LNCaP clone FGC (cell line): ENCODE results near the gene MOGAT2.
"Not testable (repeated sequence)": the region's sequence is repeated elsewhere in the genome, so short reads cannot be mapped to it uniquely, and the experiment has no call there.

Experiments used
- DNase-seq: peaks from one replicate; pipeline ENCODE4 v3.0.0-alpha.2; 2011; ENCODE audit warnings: low read depth
- H3K4me3 ChIP-seq: 2 replicates; pipeline ENCODE4 v1.5.1; 2011; ENCODE audit warnings: mild to moderate bottlenecking, low read depth, low read length, control low read depth
- TF ChIP-seq, protein P1 (sequence below): IDR thresholded peaks from 2 replicates; pipeline ENCODE4 v1.5.1; 2012; ENCODE audit warnings: mild to moderate bottlenecking; ENCODE audit not compliant: control insufficient read depth, insufficient read depth; ENCODE audit errors: extremely low read depth

MOGAT2 gene

DNA sequence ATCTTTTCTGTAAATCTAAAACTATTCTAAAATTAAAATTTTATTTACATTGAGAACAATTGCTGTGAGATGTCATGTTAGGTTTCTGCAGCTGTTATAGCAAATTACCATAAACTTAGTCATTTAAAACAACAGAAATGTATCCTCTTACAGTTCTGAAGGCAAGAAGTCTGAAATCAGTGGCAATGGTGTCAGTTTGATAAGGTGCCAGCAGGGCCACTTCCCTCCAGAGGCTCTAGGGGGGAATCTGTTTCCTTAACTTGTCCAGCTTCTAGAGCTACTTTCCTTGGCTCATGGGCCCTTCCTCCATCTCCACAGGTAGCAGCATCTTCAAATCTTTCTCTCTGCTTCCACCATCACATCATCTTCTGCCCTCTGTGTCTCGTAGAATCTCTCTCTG is 23.0 kb downstream of the MOGAT2 start:
- TF ChIP-seq, protein P1, sequence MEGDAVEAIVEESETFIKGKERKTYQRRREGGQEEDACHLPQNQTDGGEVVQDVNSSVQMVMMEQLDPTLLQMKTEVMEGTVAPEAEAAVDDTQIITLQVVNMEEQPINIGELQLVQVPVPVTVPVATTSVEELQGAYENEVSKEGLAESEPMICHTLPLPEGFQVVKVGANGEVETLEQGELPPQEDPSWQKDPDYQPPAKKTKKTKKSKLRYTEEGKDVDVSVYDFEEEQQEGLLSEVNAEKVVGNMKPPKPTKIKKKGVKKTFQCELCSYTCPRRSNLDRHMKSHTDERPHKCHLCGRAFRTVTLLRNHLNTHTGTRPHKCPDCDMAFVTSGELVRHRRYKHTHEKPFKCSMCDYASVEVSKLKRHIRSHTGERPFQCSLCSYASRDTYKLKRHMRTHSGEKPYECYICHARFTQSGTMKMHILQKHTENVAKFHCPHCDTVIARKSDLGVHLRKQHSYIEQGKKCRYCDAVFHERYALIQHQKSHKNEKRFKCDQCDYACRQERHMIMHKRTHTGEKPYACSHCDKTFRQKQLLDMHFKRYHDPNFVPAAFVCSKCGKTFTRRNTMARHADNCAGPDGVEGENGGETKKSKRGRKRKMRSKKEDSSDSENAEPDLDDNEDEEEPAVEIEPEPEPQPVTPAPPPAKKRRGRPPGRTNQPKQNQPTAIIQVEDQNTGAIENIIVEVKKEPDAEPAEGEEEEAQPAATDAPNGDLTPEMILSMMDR = no peak
- no peak for DNase-seq
- no peak overlapping the region for H3K4me3 ChIP-seq

DNA sequence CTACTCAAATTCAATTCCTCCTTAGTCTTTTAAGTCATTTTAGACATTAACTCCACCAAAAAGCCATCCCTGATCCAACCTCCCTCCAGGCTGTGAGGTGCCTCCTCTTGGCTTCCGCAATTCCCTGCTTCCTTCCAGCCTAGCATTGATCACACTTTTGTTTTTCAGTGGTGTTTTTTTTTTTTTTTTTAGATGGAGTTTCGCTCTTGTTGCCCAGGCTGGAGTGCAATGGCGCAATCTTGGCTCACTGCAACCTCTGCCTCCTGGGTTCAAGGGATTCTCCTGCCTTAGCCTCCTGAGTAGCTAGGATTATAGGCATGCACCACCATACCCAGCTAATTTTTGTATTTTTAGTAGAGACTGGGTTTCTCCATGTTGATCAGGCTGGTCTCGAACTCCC is 25.5 kb downstream of the MOGAT2 start:
- H3K4me3 ChIP-seq, DNase-seq: not testable (repeated sequence)

- TF ChIP-seq, protein P1 = no peak
- no peak for DNase-seq
- H3K4me3 ChIP-seq = no peak overlapping the region
These were observed 26.3 kb downstream of the MOGAT2 start for GRCh38 chr11:75743711-75744563.

GRCh38 chr11:75745807-75746206 is 28.2 kb downstream of the MOGAT2 start:
- TF ChIP-seq, protein P1 = no peak
- DNase-seq = no peak

DNA sequence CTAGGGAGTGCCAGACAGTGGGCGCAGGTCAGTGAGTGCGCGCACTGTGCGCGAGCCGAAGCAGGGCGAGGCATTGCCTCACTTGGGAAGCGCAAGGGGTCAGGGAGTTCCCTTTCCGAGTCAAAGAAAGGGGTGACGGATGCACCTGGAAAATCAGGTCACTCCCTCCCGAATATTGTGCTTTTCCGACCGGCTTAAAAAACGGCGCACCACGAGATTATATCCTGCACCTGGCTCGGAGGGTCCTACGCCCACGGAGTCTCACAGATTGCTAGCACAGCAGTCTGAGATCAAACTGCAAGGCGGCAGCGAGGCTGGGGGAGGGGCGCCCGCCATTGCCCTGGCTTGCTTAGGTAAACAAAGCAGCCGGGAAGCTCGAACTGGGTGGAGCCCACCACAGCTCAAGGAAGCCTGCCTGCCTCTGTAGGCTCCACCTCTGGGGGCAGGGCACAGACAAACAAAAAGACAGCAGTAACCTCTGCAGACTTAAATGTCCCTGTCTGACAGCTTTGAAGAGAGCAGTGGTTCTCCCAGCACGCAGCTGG is 31.2 kb downstream of the MOGAT2 start:
- not testable (repeated sequence) for DNase-seq, H3K4me3 ChIP-seq

More at GRCh38 chr11:75745807-75746206, 28.2 kb downstream of the MOGAT2 start:
- no peak overlapping the region for H3K4me3 ChIP-seq

GRCh38 chr11:75754933-75755332 is 37.3 kb downstream of the MOGAT2 start:
- not testable (repeated sequence) for DNase-seq, H3K4me3 ChIP-seq

- H3K4me3 ChIP-seq = no peak overlapping the region
- TF ChIP-seq, protein P1 = no peak
- DNase-seq = no peak
These were observed 40.0 kb downstream of the MOGAT2 start for GRCh38 chr11:75757651-75758050.

DNA sequence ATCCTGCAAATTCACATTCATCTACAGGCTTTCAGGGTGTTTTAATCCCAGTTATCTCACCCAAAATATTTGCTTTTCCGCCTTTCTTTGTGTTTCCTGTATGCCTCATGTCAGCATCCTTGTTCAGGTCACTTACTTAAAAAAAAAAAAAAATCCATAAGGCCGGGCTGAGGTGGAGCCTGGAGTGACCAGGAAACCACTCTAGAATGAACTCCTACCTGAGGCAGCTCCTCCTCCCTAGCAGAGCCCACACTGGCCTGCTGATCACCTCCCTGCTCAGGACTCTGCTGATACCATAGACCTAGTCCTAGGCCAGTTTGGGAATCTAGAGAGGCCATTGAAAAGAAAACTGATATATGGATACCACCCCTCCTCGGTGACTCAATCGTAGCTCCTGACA is 42.2 kb downstream of the MOGAT2 start:
- TF ChIP-seq, protein P1 = no peak
- no peak for DNase-seq
- H3K4me3 ChIP-seq = no peak overlapping the region
